Fibroblast of pulmonary artery (primary cell): ENCODE results near the gene PNMA1.

Experiments used
- DNase-seq: peaks from one replicate; pipeline ENCODE4 v3.0.0-alpha.2; 2010; ENCODE audit warnings: low read depth
- H3K4me3 ChIP-seq: replicated peaks from 2 replicates; pipeline ENCODE4 v1.5.1; 2011; ENCODE audit warnings: low read depth, mild to moderate bottlenecking, control low read depth, low read length, moderate library complexity
- CTCF ChIP-seq: IDR thresholded peaks from 2 replicates; pipeline ENCODE4 v1.5.1; 2011; ENCODE audit warnings: mild to moderate bottlenecking, control low read depth, low read length, inconsistent platforms; ENCODE audit errors: missing control alignments

Gene PNMA1

GRCh38 chr14:73740618-73741326 is 26.6 kb upstream of the PNMA1 start:
- H3K4me3 ChIP-seq: no peak overlapping the region
- TF ChIP-seq CTCF: no peak
- DNase-seq: peak; percentile 60

- no peak for DNase-seq
- H3K4me3 ChIP-seq: no peak overlapping the region
- TF ChIP-seq CTCF: no peak
Observed at GRCh38 chr14:73739899-73740617, 25.9 kb upstream of the PNMA1 start.

- H3K4me3 ChIP-seq: no peak overlapping the region
- TF ChIP-seq CTCF: no peak
Observed at GRCh38 chr14:73739174-73739898, 25.2 kb upstream of the PNMA1 start.

GRCh38 chr14:73738518-73739173 is 24.5 kb upstream of the PNMA1 start:
- no peak for TF ChIP-seq CTCF
- no peak for DNase-seq
- no peak overlapping the region for H3K4me3 ChIP-seq

More at GRCh38 chr14:73739174-73739898, 25.2 kb upstream of the PNMA1 start:
- no peak for DNase-seq

- H3K4me3 ChIP-seq: no peak overlapping the region
- DNase-seq: no peak
- TF ChIP-seq CTCF: no peak
Observed at GRCh38 chr14:73736842-73737241, 22.7 kb upstream of the PNMA1 start.

GRCh38 chr14:73732006-73732405 is 17.8 kb upstream of the PNMA1 start:
- TF ChIP-seq CTCF: no peak
- DNase-seq: no peak
- no peak overlapping the region for H3K4me3 ChIP-seq
